Epithelial cell of proximal tubule (primary cell): Measurements from ENCODE around the gene ADD1. TPM values are rescaled to one million over a fixed set of nuclear protein-coding genes. Genes with fewer than 3 reads are reported as not detected.
A peak's percentile ranks its signal among the peaks of the same experiment; 100 is the strongest.

ENCODE experiments used
- DNase-seq: peaks from one replicate; pipeline ENCODE4 v3.0.0-alpha.2; 2011; ENCODE audit warnings: low read depth
- H3K4me3 ChIP-seq: 2 replicates; pipeline ENCODE4 v1.5.1; 2011; ENCODE audit warnings: low read depth, mild to moderate bottlenecking, low read length
- CTCF ChIP-seq: conservative IDR thresholded peaks from 2 replicates; pipeline ENCODE4 v1.5.1; 2012; ENCODE audit warnings: low read depth, mild to moderate bottlenecking, low read length
- total RNA-seq: library from RNA; depleted of rRNA; stranded (reverse); fragments of >200 nt; gene quantifications from 2 replicates; pipeline ENCODE4 v1.2.3, GENCODE V29; 2015

Gene ADD1
- total RNA-seq, 1 donor from 2014 or later = 222 TPM

- no peak for TF ChIP-seq CTCF
- H3K4me3 ChIP-seq = peak overlapping the region; percentile 60
- no peak for DNase-seq
Observed at GRCh38 chr4:2812612-2813354, 30.9 kb upstream of the ADD1 start.

- H3K4me3 ChIP-seq = peak overlapping the region; percentile 60
- no peak for TF ChIP-seq CTCF
- no peak for DNase-seq
Observed at GRCh38 chr4:2813446-2814405, 29.9 kb upstream of the ADD1 start.

- H3K4me3 ChIP-seq = no peak overlapping the region
- DNase-seq = no peak
- no peak for TF ChIP-seq CTCF
Observed at GRCh38 chr4:2814627-2815270, 28.9 kb upstream of the ADD1 start.

GRCh38 chr4:2816401-2816954, 27.2 kb upstream of the ADD1 start:
- no peak overlapping the region for H3K4me3 ChIP-seq
- DNase-seq = no peak
- no peak for TF ChIP-seq CTCF

GRCh38 chr4:2817137-2817536, 26.5 kb upstream of the ADD1 start:
- H3K4me3 ChIP-seq = no peak overlapping the region
- TF ChIP-seq CTCF = no peak
- DNase-seq = no peak

GRCh38 chr4:2817701-2818350, 25.8 kb upstream of the ADD1 start:
- no peak for DNase-seq
- H3K4me3 ChIP-seq = peak overlapping the region; percentile 30
- no peak for TF ChIP-seq CTCF
